Activated CD8-positive, alpha-beta memory T cell treated with anti-CD3 and anti-CD28 coated beads, Interleukin-2, amount 50 U/mL, for 1 hour (primary cell): Measurements from ENCODE around the gene TBC1D10B.

ENCODE experiments used
- DNase-seq: peaks from one replicate; pipeline ENCODE4 v3.0.0-alpha.2; 2020; ENCODE audit errors: extremely low read depth

The TBC1D10B gene

DNA sequence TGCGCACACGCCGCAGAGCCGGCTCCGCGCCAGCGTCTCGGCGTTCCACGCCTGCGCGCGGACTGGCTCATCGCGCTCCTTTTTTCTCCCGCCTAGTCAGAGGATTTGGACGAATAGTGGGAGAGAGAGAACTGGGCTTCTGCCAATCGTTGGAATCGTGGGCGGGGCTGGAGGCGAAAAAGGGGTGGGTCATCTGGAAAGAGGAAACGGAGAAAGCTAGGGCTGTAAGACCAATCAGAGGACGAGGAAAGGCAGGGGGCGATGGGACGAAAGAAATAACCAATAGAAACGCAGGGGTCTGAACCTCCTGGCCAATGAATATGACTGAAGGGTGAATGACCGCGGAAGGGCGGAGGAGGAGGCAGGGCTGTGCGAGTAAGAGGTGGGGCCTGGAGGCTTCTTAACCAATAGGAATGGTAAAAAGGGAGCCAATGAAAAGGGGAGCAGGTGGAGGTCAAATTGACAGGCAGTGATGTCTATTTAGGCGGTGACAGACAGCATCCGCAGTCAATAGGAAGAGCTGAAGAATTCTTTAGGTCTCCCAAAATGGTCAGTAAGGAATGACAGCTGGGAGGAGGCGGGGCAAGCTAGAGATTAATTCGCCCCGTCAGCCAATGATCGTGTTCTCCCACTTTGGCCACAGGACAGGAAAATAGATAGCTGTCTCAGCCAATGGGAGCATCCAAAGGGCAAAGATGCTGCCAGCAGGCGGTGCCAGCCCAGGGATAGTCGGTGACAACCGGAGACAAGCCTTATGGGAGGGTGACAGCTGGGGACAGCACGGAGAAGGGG lies at the start of gene TBC1D10B:
TSS of gene TBC1D10B (minus strand) at position 39 of the 792 bp plus-strand sequence. CDS start 311 bp downstream, outside the sequence.
- DNase-seq = peak; percentile 99

DNA sequence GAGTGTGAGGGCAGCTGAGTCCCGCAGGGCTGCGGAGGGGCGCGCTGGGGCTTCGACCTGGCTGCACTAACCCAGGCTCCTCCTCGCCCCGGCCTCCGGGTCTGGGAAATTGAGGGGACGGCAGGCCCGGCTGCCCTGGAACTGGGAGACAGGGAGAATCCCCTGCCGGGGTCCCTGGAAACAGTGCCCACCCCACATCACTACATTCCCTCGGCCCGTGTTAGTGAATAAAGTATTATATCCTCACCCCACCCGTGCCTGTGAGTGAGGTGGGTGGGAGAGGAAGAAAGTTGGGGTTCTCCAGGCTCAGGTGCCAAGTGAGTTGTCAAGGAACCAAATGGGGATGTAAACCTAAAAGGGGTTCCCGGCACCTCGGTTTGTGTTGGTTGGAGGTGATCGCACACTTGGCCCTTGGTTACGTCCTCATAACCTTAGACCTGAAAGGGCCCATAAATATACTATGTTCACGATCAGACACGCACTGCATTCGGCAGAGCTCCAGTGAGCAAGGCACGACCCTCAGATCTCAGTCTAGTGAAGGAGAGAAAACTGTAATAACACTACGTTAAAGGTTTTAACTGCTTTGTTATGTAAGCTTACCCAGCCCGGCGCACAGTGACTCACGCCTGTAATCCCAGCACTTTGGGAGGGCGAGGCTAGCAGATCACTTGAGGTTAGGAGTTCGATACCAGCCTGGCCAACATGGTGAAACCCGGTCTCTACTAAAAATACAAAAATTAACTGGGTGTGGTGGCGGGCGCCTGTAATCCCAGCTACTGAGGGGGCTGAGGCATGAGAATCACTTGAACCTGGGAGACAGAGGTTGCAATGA lies 48.3 kb upstream of the TBC1D10B start:
- DNase-seq = no peak

- DNase-seq = peak; percentile 55
These were observed 47.4 kb upstream of the TBC1D10B start for GRCh38 chr16:30417529-30418349.

GRCh38 chr16:30416624-30417528 lies 46.6 kb upstream of the TBC1D10B start:
- no peak for DNase-seq

- no peak for DNase-seq
These were observed 45.8 kb upstream of the TBC1D10B start for GRCh38 chr16:30416047-30416603.

DNA sequence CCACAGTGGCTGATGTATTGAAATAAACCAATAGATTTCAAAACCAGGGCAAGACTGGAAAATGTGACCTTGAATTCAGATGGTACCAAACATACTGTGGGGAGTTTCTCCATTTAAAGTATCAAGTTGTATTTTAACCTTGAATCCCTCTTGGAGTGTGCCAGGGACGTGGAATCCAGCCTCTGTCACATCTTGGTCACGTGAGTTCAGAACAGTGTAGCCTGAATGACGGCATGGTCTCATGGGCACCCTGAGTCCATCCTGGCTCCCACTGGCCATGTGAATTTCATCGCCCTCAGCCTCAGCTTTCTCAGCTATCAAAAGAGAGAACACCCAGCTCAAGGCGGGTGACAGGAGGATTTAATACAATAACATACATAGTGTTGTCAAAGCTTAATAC lies 43.9 kb upstream of the TBC1D10B start:
- DNase-seq = no peak

DNA sequence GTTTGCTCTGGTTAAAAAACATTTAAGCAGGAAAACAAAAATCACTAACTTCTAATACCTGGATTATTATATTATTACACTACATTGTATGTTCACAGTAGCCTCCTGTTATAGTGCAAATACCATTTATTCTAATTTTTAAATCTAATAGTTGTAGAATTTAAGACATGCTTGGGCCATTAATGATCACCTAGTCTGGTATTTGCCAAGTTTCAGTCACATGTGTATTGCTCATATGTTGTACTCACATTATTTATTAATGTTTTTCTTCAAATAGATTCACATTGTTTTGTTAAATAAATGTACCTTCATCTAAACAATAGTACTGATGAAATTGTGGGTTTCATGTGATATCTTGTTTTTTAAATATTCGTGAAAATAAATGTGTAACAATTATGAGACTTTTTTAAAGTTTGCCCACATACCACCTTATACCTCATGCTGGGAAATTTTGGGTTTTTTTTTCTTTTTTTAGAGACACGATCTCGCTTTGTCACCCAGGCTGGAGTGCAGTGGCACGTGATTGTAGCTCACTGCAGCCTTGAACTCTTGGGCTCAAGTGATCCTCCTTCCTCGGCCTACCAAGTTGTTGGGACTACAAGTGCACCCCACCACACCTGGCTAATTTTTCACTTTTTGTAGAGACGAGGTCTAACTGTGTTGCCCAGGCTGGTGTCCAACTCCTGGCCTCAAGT lies 43.0 kb upstream of the TBC1D10B start:
- no peak for DNase-seq

GRCh38 chr16:30409125-30410060 lies 39.1 kb upstream of the TBC1D10B start:
- peak; percentile 66 for DNase-seq

- DNase-seq = no peak
These were observed 37.7 kb upstream of the TBC1D10B start for GRCh38 chr16:30407804-30408534.

DNA sequence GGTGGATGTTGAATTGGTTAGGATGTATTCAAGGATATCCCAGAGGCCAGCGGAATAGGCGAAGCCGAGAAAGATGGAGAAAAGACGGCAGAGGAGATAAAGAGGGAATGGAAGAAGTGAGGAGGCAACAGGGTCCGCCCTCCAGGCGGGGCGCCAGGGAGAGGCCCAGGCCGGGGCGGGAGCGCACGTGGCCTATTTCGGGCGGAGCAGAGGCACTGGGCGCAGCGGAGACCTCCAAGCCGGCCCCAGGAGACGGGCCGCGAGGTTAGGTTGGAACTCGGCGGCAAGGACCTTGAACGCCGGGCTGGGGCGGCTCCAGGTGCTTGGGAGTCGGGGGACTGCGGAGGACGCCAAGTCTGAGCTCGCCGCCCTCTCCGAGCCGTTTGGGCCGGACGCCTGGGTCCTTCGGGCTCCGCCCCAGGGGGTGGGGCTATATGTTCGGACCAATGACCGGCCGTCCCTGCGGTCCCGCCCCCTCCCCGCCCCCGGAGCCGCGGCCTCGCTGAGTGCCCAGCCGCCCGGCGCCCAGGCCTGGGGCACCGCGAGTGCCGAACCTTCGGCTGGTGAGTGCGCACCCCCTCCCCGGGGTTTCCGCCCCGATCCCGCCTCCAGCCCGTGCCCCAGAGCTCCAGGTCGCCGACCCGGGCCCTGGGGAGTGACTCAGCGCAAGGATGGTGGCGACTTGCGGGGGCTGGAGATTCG lies 37.0 kb upstream of the TBC1D10B start, which contains the start of gene ZNF771:
TSS of gene ZNF771 (plus strand) at position 505 of the 702 bp plus-strand sequence. CDS start 448 bp downstream, outside the sequence.
- peak; percentile 55 for DNase-seq

DNA sequence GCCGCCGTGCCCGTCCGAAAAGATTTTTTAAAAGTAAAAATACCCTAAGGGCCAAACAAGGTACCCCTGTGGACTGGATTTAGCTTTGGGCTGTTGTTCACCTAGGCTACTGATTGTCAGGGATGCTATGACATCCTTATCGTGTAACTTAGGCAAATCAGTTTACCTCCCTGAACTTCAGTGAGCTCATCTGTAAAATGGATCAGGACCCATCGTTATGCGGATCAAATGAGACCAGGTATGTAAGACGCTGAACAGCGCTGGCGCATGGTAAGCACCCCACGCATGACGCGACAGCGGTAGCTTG lies 36.5 kb upstream of the TBC1D10B start:
- DNase-seq = no peak

- DNase-seq = no peak
These were observed 31.6 kb upstream of the TBC1D10B start for GRCh38 chr16:30401768-30402425.

DNA sequence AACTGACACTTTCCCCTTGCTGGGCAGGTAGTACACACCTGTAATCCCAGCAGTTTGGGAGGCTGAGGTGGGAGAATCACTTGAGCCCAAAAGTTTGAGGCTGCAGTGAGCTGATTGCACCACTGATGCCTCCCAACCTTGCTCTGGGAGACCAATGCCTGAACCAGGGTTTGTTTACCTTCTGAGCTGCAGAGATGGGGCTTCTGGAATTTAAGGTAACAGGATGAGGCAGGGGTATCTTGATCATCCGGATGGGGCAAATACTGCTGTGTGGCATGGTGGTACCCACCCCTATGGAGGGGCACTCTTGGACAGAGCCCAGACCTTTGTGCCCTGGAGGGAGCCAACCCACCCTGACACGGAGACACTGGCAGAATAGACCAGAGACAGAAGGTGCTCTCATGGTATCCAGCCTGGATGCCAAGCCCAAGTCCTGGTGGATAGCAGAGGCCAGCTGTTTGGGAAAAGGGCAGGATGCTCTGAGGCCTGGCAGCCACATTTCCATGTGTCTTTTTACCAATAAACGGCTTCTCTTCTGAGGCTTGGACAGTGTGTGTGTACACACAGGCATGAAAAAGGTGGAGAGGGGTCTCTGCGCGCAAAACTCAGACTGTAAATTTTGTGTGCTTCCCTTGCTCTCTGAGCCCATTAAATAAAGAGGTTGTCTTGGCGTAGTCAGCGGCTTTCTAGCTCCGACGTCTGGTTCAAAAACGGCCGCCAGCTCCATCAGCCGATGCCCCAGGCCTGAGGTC lies 29.3 kb upstream of the TBC1D10B start:
- DNase-seq = no peak

DNA sequence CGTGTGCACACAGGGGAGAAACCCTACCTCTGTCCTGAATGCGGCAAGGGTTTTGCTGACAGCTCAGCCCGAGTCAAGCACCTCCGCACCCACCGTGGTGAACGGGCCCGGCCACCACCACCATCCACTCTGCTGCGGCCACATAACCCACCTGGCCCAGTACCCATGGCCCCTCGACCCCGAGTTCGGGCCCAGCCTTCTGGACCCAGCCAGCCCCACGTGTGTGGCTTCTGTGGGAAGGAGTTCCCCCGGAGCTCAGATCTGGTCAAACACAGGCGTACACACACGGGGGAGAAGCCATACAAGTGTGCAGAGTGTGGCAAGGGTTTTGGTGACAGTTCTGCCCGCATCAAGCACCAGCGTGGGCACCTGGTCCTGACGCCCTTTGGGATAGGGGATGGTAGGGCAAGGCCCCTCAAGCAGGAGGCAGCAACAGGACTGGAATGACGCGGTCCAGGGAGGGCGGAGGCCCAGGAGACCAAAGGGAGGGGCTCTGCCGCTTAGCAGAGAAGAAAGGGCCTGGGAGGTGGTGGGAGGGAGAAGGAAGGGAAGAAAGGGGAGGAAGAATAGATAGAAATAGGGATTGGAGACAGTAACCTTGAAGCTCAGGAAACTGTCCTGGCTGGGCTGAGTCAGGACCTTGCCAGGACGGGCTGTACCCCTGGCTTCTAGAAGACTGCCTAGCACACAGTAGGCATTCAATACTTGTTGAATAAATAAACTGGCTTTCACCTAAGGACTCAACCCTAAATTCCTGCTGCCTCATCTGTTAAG lies 28.6 kb upstream of the TBC1D10B start:
- no peak for DNase-seq
